H1 (cell line): ENCODE measurements around the gene ITGA5. TPM values are rescaled to one million over a fixed set of nuclear protein-coding genes. Genes with fewer than 3 reads are reported as not detected.

ENCODE experiments used
- GTF2F1 ChIP-seq: IDR thresholded peaks from 2 replicates; pipeline ENCODE4 v1.6.1; 2012; ENCODE audit warnings: low read depth, low read length, improper control_type of control experiment, borderline replicate concordance
- polyA plus RNA-seq, 7 experiments: library from polyadenylated mRNA; depleted of rRNA in 3 of 7; stranded (reverse) in 5 of 7; unstranded in 2 of 7; fragments of >200 nt in 5 of 7; fragments of 200-250 nt in 2 of 7; gene quantifications; 1 replicate in 5 of 7; 2 replicates in 1 of 7; 4 replicates in 1 of 7; pipeline versions ENCODE4 v1.2.1 to v1.2.3, GENCODE V29; 2011 to 2013; ENCODE audit warnings: missing spikeins in 2 of 7, mixed read lengths in 2 of 7
- total RNA-seq: library from RNA; stranded (reverse); fragmentation: NEBNext Ultra II Directional; extraction: Animal tissue kit (Norgen Biotek cat#: 25700); gene quantifications from 2 replicates; pipeline ENCODE4 v1.2.1, GENCODE V29; 2021

The ITGA5 gene
- total and polyA plus RNA-seq, 2 of the 8 experiments (the other 6 are each of a cell fraction or from before 2014, with no cell fraction given): 11.6 to 19.4 TPM

DNA sequence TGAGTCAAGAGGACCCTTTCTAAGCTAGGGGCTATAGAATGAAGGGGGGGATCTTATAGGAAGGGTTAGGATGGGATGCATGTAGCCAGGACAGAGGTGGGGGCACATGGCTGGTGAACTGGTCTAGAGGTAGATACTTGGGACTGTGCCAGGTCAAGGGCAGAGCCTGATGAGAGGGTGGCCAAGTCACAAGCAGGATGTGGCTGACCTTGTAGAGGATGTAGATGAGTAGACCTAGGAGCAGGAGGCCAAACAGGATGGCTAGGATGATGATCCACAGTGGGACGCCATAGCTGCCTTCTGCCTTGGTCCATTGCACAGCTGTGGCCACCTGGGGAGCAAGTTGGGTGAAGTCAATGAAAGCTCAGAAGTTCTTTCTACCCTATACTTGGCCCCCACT is 21.9 kb downstream of the ITGA5 start (continued):
- TF ChIP-seq GTF2F1: no peak
- TF ChIP-seq, all 59 proteins: peak for 0
